ENCODE results near the gene CASKIN1.

The CASKIN1 gene

DNA sequence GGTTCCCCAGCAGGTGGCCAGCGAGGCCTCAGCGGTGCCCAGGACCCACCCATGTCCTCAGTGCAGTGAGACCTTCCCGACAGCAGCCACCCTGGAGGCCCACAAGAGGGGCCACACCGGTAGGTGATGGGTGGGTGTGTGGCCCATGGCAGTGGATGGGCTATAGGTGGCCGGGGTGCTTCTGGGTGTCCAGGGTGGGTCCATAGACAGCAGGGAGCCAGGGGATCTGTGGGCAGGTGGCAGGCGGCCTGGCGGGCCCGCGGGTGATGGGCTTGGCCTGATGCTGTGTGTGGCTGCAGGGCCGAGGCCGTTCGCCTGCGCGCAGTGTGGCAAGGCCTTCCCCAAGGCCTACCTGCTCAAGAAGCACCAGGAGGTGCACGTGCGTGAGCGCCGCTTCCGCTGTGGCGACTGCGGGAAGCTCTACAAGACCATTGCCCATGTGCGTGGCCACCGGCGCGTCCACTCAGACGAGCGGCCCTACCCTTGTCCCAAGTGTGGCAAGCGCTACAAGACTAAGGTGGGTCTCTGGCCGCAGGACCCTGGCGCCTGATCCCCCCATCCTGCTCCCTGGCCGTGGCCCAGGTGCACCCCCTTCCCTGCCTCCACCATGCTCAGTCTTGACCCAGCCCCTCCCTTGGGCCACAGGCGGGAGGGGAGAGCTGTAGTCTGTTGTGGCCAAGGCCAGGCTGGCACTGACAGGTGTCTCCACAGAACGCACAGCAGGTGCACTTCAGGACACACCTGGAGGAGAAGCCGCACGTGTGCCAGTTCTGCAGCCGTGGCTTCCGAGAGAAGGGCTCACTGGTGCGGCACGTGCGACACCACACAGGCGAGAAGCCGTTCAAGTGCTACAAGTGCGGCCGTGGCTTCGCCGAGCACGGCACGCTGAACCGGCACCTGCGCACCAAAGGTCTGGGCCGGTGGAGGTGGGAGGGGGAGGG lies 37.7 kb upstream of the CASKIN1 start:
- Histone ChIP-seq H3K4me3 (no peak overlapping the region), H3K4me1 (peaks cover 7 to 21% (median 21%) of the 10 kb centered on the region in 4 donors), H3K36me3 (peaks cover 57 to 69% (median 67%) of the 10 kb centered on the region in 3 donors), H3K9me3 (no peaks in the 10 kb centered on the region), H3K27me3 (peaks cover 0 to 19% of the 10 kb centered on the region in 2 donors), H3K27ac (no peak overlapping the region)
- intact Hi-C loops (cut with DNase I; ENCODE audit: low total_unique reads): no loop called here
- no peak for DNase-seq
- TF ChIP-seq CTCF (IDR thresholded peaks at IDR 0.05): no peak

- Histone ChIP-seq H3K27ac (no peak overlapping the region), H3K9me3 (no peaks in the 10 kb centered on the region), H3K27me3 (peaks cover 0 to 19% of the 10 kb centered on the region in 2 donors), H3K4me3 (no peak overlapping the region), H3K36me3 (peaks cover 66 to 77% (median 76%) of the 10 kb centered on the region in 3 donors), H3K4me1 (peaks cover 7 to 21% (median 21%) of the 10 kb centered on the region in 4 donors)
- no peak for TF ChIP-seq CTCF (IDR thresholded peaks at IDR 0.05)
- intact Hi-C loops (cut with DNase I; ENCODE audit: low total_unique reads): no loop called here
- DNase-seq: no peak
Observed at GRCh38 chr16:2233046-2233775, 36.8 kb upstream of the CASKIN1 start.

DNA sequence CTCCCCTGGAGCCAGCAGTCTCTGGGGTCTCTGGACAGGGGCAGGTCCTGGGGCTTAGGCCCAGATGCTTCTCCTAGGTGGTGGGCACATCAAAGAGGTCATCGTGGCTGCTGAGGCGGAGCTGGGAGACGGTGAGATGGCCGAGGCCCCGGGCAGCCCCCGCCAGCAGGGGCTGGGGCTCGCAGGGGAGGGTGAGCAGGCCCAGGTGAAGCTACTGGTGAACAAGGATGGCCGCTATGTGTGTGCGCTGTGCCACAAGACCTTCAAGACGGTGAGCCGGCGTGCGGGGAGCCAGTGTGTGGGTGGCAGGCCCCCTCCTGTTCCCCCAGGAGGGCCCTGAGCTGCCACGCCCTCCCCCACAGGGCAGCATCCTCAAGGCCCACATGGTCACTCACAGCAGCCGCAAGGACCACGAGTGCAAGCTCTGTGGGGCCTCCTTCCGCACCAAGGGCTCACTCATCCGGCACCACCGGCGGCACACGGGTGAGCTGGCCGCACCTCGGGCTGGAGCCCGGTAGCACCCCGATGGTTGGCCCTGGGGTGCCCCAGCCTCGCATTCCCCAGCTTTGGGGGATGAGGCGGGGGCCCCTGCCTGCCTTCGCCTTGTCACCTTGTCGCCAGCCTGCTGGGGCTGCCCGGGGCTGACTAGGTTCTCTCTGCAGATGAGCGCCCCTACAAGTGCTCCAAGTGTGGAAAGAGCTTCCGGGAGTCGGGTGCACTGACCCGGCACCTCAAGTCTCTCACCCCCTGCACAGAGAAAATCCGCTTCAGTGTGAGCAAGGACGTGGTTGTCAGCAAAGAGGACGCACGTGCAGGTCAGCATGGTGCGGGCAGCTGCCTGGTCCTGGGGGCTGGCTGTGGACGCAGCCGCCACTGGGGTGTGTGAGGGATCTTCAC lies 35.9 kb upstream of the CASKIN1 start:
- Histone ChIP-seq H3K9me3 (no peaks in the 10 kb centered on the region), H3K36me3 (peaks cover 69 to 82% (median 81%) of the 10 kb centered on the region in 3 donors), H3K4me3 (no peak overlapping the region), H3K27me3 (peaks cover 0 to 11% of the 10 kb centered on the region in 2 donors), H3K4me1 (peaks cover 7 to 18% (median 14%) of the 10 kb centered on the region in 4 donors), H3K27ac (no peak overlapping the region)
- no peak for TF ChIP-seq CTCF (IDR thresholded peaks at IDR 0.05)
- no peak for DNase-seq
- intact Hi-C loops (cut with DNase I; ENCODE audit: low total_unique reads): no loop called here

DNA sequence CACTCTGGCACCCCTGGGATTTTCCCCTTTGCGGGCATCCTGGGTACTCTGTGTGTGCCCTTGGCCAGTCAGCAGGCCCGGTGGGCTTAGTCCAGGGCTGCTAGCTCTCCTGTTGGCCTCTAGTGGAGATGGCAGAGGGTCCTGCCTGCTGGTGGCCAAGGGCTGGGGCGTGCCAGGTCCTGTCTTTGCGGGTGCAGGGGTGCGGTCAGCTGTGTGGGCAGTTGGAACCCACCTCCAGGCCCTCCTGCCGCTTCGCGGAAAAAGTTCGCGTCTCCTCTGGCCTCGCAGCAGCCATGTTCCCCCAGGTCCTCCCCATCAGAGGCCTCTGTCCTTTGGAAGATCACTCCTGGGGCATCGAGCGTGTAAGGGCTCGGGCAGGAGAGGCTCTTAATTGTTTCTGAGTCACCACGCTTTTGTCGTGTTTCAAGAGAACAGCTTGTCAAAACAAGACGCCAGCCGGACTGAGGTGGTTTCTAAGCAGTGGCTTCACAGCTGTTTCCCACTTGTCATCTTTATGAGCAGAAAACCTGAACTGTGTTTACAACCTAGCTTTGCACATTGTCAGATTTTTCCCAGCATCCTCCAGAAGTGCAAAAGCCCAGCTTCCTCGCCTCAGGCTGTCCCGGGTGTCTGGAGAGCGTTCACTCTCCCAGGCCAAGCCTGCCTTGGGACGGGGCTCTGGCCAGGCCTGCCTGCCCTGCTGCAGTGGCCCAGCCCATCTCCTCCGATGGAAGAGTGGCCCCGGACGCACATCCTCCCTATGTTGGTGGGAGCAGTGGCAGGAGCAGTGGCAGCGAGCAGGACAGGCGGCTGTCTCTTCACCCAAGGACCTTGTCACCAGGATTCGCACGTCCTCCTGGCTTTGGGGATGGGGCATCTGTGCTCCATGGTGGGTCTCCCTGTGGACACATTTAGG lies 34.9 kb upstream of the CASKIN1 start:
- no peak overlapping the region for H3K4me3 ChIP-seq
- H3K36me3 ChIP-seq: peaks cover 69 to 82% (median 81%) of the 10 kb centered on the region in 3 donors
- TF ChIP-seq CTCF (IDR thresholded peaks at IDR 0.05): no peak
- H3K9me3 ChIP-seq: no peaks in the 10 kb centered on the region
- DNase-seq: no peak
- intact Hi-C loops (cut with DNase I; ENCODE audit: low total_unique reads): no loop called here
- peaks cover under 1 to 10% (median 6%) of the 10 kb centered on the region in 4 donors for H3K4me1 ChIP-seq
- H3K27ac ChIP-seq: no peak overlapping the region
- peaks cover 0 to under 1% of the 10 kb centered on the region in 2 donors for H3K27me3 ChIP-seq
